Activated CD4-positive, alpha-beta T cell treated with anti-CD3 and anti-CD28 coated beads, Interleukin-2, amount 50 U/mL, for 48 hours (primary cell): ENCODE data around the gene ARHGAP45.

Source experiments
- DNase-seq, 2 experiments: peaks; one replicate each; pipeline ENCODE4 v3.0.0-alpha.2; 2020

ARHGAP45 gene

GRCh38 chr19:1073063-1073955, 6.3 kb downstream of the ARHGAP45 start:
- no peak for DNase-seq

DNA sequence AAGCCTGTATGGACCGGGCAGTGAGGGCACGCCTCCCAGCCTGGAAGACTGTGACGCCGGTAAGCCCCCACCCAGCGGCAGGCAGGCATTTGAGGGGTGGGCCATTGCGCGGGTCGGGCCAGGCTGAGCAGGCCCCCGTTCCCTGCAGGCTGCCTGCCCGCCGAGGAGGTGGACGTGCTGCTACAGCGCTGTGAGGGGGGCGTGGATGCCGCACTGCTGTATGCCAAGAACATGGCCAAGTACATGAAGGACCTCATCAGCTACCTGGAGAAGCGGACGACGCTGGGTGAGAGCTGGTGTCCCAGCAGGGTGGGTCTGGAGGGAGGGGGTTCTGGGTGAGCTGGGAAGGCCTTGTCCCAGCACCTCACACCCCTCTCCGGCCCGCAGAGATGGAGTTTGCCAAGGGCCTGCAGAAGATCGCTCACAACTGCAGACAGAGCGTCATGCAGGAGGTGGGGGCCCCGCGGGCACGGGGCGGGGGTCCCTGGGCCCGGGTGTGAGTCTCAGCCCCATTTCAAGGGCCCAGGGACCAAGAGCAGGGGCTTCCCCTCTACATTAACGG, 7.1 kb downstream of the ARHGAP45 start:
- no peak for DNase-seq

DNA sequence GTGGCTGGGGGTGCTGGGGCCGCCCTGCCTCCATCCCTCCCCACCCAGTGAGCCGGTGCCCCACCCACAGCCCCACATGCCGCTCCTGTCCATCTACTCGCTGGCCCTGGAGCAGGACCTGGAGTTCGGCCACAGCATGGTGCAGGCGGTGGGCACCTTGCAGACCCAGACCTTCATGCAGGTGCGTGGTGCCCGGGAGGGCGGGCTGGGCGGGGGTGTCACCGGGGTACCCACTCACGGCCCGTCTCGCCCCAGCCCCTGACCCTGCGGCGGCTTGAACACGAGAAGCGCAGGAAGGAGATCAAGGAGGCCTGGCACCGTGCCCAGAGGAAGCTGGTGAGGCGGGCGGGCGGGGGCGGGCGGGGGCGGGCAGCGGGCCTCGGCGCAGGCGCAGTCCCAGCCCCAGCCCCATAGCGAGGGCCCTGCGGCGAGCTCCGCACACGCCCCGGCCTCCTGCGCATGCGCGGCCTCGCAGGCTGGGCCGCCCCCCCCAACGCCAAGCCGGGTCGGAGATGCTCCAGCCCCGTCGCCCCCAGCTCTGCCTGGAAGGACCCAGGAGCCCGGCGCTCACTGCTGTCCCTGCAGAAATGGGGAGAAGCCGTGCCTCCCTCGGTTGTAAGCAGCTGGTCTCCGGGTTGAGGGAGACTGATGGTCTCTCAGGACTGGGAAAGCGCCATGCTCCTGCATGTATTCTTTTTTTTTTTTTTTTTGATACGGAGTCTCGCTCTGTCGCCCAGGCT, 7.7 kb downstream of the ARHGAP45 start:
- peak; percentile 84 to 85 for DNase-seq

DNA sequence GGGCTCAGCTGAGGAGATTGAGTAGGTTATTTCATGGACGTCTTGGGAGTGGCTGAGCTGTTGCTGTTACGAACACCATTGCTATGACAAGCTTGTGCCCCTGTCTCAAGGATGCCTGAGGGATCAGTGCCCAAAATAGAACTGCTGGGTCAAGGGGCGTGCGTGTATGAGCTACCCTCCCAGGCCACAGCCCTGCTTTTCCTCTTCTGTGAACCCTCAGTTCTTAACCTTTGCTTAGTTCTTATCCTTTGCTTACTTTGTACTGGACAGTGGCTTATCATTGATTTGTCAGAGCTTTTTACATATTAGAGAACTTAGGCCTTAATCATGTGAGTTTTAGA, 9.0 kb downstream of the ARHGAP45 start:
- no peak for DNase-seq

DNA sequence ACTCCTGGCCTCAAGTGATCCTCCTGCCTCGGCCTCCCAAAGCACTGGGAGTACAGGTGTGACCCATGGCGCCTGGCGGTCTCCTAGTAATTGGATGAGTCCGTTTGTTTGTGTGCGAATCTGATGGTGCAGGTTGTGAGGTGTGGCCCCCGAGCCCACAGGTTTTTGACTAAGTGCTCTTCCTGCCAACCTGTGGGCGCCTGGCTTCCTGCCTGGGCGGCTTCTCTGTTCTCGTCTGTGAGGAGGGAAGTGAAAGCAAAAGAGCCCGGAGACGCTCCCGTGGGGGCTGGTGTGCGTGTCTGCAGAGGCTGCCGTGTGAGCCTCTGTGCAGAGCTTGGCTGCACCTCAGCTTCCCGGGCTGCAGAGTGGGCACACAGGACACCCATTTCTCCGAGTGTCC, 10.0 kb downstream of the ARHGAP45 start:
- peak; percentile 87 to 91 for DNase-seq

- DNase-seq, result peak; percentile 85 to 86
Measured at GRCh38 chr19:1079566-1080111, 12.7 kb downstream of the ARHGAP45 start.

DNA sequence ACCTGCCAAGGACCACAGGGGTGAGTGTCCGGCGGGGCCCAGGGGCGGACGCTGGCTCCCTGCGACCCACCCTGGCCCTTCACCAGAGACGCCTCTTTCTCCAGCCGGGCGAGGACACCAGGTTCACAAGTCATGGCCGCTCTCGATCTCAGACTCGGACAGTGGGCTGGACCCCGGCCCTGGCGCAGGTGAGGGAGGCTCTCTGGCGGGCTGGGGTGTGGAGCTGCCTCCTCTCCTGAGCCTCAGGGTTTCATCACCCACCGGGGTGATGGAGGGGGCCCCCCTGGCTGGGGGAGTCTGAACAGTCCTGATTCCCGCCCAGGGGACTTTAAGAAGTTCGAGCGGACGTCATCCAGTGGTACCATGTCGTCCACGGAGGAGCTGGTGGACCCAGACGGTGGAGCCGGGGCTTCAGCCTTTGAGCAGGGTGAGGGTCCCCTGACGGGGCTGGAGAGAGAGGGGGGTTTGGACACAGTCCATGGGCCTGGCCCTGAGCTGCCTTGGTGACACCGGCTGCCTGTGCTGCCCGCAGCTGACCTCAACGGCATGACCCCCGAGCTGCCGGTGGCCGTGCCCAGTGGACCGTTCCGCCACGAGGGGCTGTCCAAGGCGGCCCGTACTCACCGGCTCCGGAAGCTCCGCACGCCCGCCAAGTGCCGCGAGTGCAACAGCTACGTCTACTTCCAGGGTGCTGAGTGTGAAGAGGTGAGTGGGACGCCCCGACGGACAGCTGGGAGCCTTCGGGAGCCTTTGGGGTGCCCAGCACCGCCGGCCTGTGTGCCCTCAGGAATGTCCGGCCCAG, 13.6 kb downstream of the ARHGAP45 start:
- DNase-seq, result no peak

GRCh38 chr19:1081301-1082164, 14.6 kb downstream of the ARHGAP45 start:
- DNase-seq, result no peak

GRCh38 chr19:1082165-1082927, 15.4 kb downstream of the ARHGAP45 start:
- DNase-seq, result peak; percentile 85 to 88

GRCh38 chr19:1082928-1083816, 16.2 kb downstream of the ARHGAP45 start:
- DNase-seq, result no peak

GRCh38 chr19:1084024-1084868, 17.3 kb downstream of the ARHGAP45 start:
- no peak for DNase-seq

GRCh38 chr19:1085053-1085658, 18.2 kb downstream of the ARHGAP45 start:
- DNase-seq, result no peak

DNA sequence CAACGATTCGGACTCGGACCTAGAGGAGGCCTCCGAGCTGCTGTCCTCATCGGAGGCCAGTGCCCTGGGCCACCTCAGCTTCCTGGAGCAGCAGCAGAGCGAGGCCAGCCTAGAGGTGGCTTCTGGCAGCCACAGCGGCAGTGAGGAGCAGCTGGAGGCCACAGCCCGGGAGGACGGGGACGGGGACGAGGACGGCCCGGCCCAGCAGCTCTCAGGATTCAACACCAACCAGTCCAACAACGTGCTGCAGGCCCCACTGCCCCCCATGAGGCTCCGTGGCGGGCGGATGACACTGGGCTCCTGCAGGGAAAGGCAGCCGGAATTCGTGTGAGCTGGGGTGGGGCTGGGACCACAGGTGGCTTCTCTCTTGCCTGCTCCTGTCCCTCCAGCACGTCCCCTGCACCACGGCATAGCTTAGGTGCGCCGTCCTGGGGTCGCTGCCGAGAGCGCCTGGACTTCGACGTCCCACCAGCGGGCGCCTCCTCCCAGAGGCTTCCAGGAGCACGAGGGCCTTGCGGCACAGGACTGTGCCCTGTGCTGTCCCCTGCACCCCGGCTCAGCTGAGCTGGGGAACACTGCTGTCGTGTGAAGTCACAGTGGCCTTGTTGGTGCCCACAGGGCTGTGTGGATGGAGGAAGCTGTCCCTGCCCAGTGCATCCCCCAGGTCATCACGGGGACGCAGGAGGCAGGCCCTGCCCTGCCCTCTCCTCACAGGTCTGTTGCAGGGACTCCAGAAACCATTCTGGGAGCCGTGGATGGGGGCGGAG, 18.9 kb downstream of the ARHGAP45 start:
- DNase-seq, result no peak

DNA sequence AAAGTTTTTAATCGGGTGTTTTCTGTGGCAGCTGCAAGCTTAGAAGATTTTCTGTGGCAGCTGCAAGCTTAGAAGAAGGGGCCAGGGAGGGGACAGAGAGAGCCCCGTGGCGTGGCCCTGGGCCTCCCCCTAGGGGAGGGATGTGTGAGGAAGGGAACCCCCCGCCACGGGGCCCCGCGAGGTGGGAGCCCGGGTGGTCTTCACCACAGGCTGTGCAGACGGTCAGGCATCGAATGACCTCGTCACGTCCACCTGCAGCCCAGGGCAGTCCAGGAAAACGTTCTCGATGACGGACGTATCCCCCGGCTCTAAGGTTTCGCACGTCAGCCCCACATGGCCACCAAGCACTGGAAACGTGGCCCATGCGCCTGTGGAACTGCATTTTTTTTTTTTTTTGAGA, 19.6 kb downstream of the ARHGAP45 start:
- no peak for DNase-seq

GRCh38 chr19:1087813-1088415, 20.9 kb downstream of the ARHGAP45 start:
- no peak for DNase-seq

DNA sequence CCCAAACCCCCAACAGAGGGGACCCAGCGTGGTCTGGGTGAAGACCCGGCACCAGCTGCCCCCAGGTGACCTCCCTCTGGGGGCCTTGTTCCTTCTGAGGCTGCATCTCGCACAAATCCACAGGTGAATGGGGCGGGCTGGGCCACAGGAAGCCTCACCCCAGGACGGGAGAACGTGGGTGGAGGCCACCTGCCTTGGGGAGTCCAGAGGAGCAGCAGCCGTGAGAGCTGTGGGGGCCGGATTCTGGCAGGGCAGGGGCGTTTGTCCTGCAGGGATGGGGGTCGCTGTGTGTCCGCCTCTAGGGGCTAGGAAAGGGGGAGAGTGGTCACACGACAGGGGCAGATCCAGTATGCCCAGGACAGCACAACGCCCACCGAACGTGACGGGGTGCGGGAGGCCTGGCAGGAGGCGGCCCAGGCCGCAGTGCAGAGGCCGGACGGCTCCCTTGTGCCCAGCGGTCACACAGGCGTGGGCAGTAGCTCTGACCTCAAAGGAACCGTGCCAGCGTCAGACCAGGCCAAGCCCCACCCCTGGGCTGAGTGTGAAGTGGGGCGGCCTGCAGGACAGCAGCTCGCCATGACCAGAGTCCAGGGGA, 21.5 kb downstream of the ARHGAP45 start:
- no peak for DNase-seq
